Smooth muscle cell (in vitro differentiated cells): ENCODE measurements around the gene DMC1. TPM values are rescaled to one million over a fixed set of nuclear protein-coding genes. Genes with fewer than 3 reads are reported as not detected.

Source experiments
- DNase-seq: peaks from one replicate; lab custom pipeline; 2025; ENCODE audit not compliant: unreplicated experiment; lab: John Stamatoyannopoulos, UW
- H2AFZ ChIP-seq: fragments of 200-600 bp; sonication (generic); 2 replicates; pipeline ENCODE4 v1.6.0; 2016; ENCODE audit warnings: antibody characterized with exemption, low read depth, mild to moderate bottlenecking
- H3F3A ChIP-seq: fragments of 200-600 bp; sonication (generic); 2 replicates; pipeline ENCODE4 v1.6.0; 2017; ENCODE audit warnings: antibody characterized with exemption, low read depth
- H3K27ac ChIP-seq: fragments of 200-600 bp; sonication (generic); 2 replicates; pipeline ENCODE4 v1.5.1; 2016; ENCODE audit warnings: low read depth, mild to moderate bottlenecking
- H3K27me3 ChIP-seq: fragments of 200-600 bp; sonication (generic); 2 replicates; pipeline ENCODE4 v1.6.1; 2016; ENCODE audit warnings: low read depth, mild to moderate bottlenecking
- H3K36me3 ChIP-seq: fragments of 200-600 bp; sonication (generic); 2 replicates; pipeline ENCODE4 v1.5.1; 2016; ENCODE audit warnings: low read depth
- H3K4me1 ChIP-seq: fragments of 200-600 bp; sonication (generic); 2 replicates; pipeline ENCODE4 v1.5.1; 2016; ENCODE audit warnings: low read depth
- H3K4me2 ChIP-seq: fragments of 200-600 bp; sonication (generic); 2 replicates; pipeline ENCODE4 v1.6.0; 2016; ENCODE audit warnings: mild to moderate bottlenecking
- H3K4me3 ChIP-seq: fragments of 200-600 bp; sonication (generic); 2 replicates; pipeline ENCODE4 v1.5.1; 2016; ENCODE audit warnings: mild to moderate bottlenecking
- H3K79me2 ChIP-seq: fragments of 200-600 bp; sonication (generic); 2 replicates; pipeline ENCODE4 v1.6.0; 2016; ENCODE audit warnings: low read depth, mild to moderate bottlenecking
- H3K9ac ChIP-seq: fragments of 200-600 bp; sonication (generic); 2 replicates; pipeline ENCODE4 v1.6.0; 2016; ENCODE audit warnings: low read depth
- H3K9me3 ChIP-seq: fragments of 200-600 bp; sonication (generic); replicated peaks from 2 replicates; pipeline ENCODE4 v1.5.1; 2016; ENCODE audit warnings: low read depth
- H4K20me1 ChIP-seq: fragments of 200-600 bp; sonication (generic); 2 replicates; pipeline ENCODE4 v1.6.0; 2016; ENCODE audit warnings: low read depth
- CTCF ChIP-seq: fragments of 200-600 bp; sonication (generic); IDR thresholded peaks from 2 replicates; pipeline ENCODE4 v1.5.1; 2017; ENCODE audit warnings: borderline replicate concordance, mild to moderate bottlenecking, antibody characterized with exemption; ENCODE audit not compliant: insufficient read depth, poor library complexity, severe bottlenecking
- WGBS: methylation state at CpG from one replicate; pipeline ENCODE4 v1.1.7; 2016; ENCODE audit warnings: low lambda C conversion rate; 5-methylcytosine and 5-hydroxymethylcytosine counted together
- polyA plus RNA-seq: library from polyadenylated mRNA; unstranded; fragments of >200 nt; fragmentation: Nextera tagmentation; extraction: Ambion mirVana; gene quantifications from 2 replicates; pipeline ENCODE4 v1.2.1, GENCODE V29; 2016
- total RNA-seq: library from RNA; depleted of rRNA; stranded (reverse); fragments of >200 nt; gene quantifications from 2 replicates; pipeline ENCODE4 v1.2.3, GENCODE V29; 2014

DMC1 gene
- total and polyA plus RNA-seq, 2 experiments from 2014 or later: 0.81 to 1.1 TPM

GRCh38 chr22:38565441-38565840 is 4.5 kb downstream of the DMC1 start:
- H3K27me3 ChIP-seq: no peaks in the 10 kb centered on the region
- H2AFZ ChIP-seq: no peak overlapping the region
- no peak overlapping the region for H3K9ac ChIP-seq
- no peak overlapping the region for H3K27ac ChIP-seq
- H3K4me3 ChIP-seq: no peak overlapping the region
- no peaks in the 10 kb centered on the region for H4K20me1 ChIP-seq
- no peaks in the 10 kb centered on the region for H3K36me3 ChIP-seq
- no peaks in the 10 kb centered on the region for H3K79me2 ChIP-seq
- H3K4me2 ChIP-seq: no peak overlapping the region
- H3K9me3 ChIP-seq: no peaks in the 10 kb centered on the region
- H3K4me1 ChIP-seq: no peaks in the 10 kb centered on the region
- H3F3A ChIP-seq: peaks cover 17% of the 10 kb centered on the region
- no peak for TF ChIP-seq CTCF
- DNase-seq: no peak
- 87% methylated on average over 1 of the region's 1 CpG for WGBS

GRCh38 chr22:38564669-38565068 is 5.3 kb downstream of the DMC1 start:
- Histone ChIP-seq H3K27ac (no peak overlapping the region), H3K79me2 (no peaks in the 10 kb centered on the region), H3K27me3 (no peaks in the 10 kb centered on the region), H2AFZ (no peak overlapping the region), H4K20me1 (no peaks in the 10 kb centered on the region), H3K9me3 (no peaks in the 10 kb centered on the region), H3K4me1 (no peaks in the 10 kb centered on the region), H3K9ac (no peak overlapping the region), H3F3A (peaks cover 13% of the 10 kb centered on the region), H3K4me2 (no peak overlapping the region), H3K4me3 (no peak overlapping the region), H3K36me3 (no peaks in the 10 kb centered on the region)
- WGBS: 84% methylated on average over 2 of the region's 2 CpGs
- no peak for TF ChIP-seq CTCF
- no peak for DNase-seq

- Histone ChIP-seq H4K20me1 (no peaks in the 10 kb centered on the region), H3K27ac (no peak overlapping the region), H3K4me1 (no peaks in the 10 kb centered on the region), H3K4me3 (no peak overlapping the region), H3F3A (no peaks in the 10 kb centered on the region), H2AFZ (no peak overlapping the region), H3K9me3 (no peaks in the 10 kb centered on the region), H3K4me2 (no peak overlapping the region), H3K79me2 (no peaks in the 10 kb centered on the region), H3K27me3 (no peaks in the 10 kb centered on the region), H3K36me3 (no peaks in the 10 kb centered on the region), H3K9ac (no peak overlapping the region)
- no peak for TF ChIP-seq CTCF
- WGBS: 86% methylated on average over 3 of the region's 3 CpGs
- DNase-seq: no peak
Measured at GRCh38 chr22:38554281-38554680, 15.7 kb downstream of the DMC1 start.

GRCh38 chr22:38549101-38549894 is 20.7 kb downstream of the DMC1 start:
- Histone ChIP-seq H3K27ac (no peak overlapping the region), H3K9me3 (no peaks in the 10 kb centered on the region), H3K79me2 (no peaks in the 10 kb centered on the region), H3K27me3 (no peaks in the 10 kb centered on the region), H3K4me2 (no peak overlapping the region), H3F3A (no peaks in the 10 kb centered on the region), H3K4me1 (no peaks in the 10 kb centered on the region), H4K20me1 (no peaks in the 10 kb centered on the region), H3K9ac (no peak overlapping the region), H2AFZ (no peak overlapping the region), H3K4me3 (no peak overlapping the region), H3K36me3 (no peaks in the 10 kb centered on the region)
- DNase-seq: no peak
- no peak for TF ChIP-seq CTCF
- WGBS: 85% methylated on average over 7 of the region's 7 CpGs
